Trophoblast cell (in vitro differentiated cells and primary cell): ENCODE results near the gene DPH6. TPM values are rescaled to one million over a fixed set of nuclear protein-coding genes. Genes with fewer than 3 reads are reported as not detected.
A peak's percentile ranks its signal among the peaks of the same experiment; 100 is the strongest.
"Not testable (repeated sequence)": the region's sequence is repeated elsewhere in the genome, so short reads cannot be mapped to it uniquely, and the experiment has no call there.

ENCODE experiments used
- DNase-seq, 2 donors: peaks; one replicate each; pipeline ENCODE4 v3.0.0-alpha.2; 2016
- H2AFZ ChIP-seq: 2 replicates; pipeline ENCODE4 v1.6.1; 2013; ENCODE audit warnings: low read length, moderate library complexity, mild to moderate bottlenecking; ENCODE audit not compliant: insufficient read depth, poor library complexity
- H2AK5ac ChIP-seq: 2 replicates; pipeline ENCODE4 v1.6.1; 2013; ENCODE audit warnings: mild to moderate bottlenecking, low read length
- H2BK120ac ChIP-seq: 2 replicates; pipeline ENCODE4 v1.6.1; 2013; ENCODE audit warnings: low read length, mild to moderate bottlenecking, moderate library complexity; ENCODE audit not compliant: insufficient read depth, poor library complexity
- H2BK12ac ChIP-seq: 2 replicates; pipeline ENCODE4 v1.6.1; 2013; ENCODE audit warnings: mild to moderate bottlenecking, low read length, moderate library complexity
- H2BK5ac ChIP-seq: 2 replicates; pipeline ENCODE4 v1.6.1; 2013; ENCODE audit warnings: low read length, low read depth, moderate library complexity, mild to moderate bottlenecking; ENCODE audit not compliant: poor library complexity
- H3K14ac ChIP-seq: 2 replicates; pipeline ENCODE4 v1.6.1; 2013; ENCODE audit warnings: mild to moderate bottlenecking, low read length
- H3K18ac ChIP-seq: 2 replicates; pipeline ENCODE4 v1.6.1; 2013; ENCODE audit warnings: mild to moderate bottlenecking, low read length
- H3K23ac ChIP-seq: 2 replicates; pipeline ENCODE4 v1.6.1; 2013; ENCODE audit warnings: low read length
- H3K27ac ChIP-seq: 2 replicates; pipeline ENCODE4 v1.5.1; 2013; ENCODE audit warnings: low read depth, mild to moderate bottlenecking, inconsistent platforms, low read length, moderate library complexity
- H3K27me3 ChIP-seq: 2 replicates; pipeline ENCODE4 v1.6.1; 2013; ENCODE audit warnings: inconsistent platforms, mild to moderate bottlenecking, low read length, moderate library complexity; ENCODE audit not compliant: insufficient read depth
- H3K36me3 ChIP-seq, 2 experiments: 1 replicate in 1 of 2; 2 replicates in 1 of 2; pipeline ENCODE4 v1.6.1; 2013; ENCODE audit warnings: low read length in 2 of 2, mild to moderate bottlenecking in 2 of 2, moderate library complexity in 1 of 2; ENCODE audit not compliant: insufficient read depth in 2 of 2, control insufficient read depth in 1 of 2
- H3K4ac ChIP-seq: 2 replicates; pipeline ENCODE4 v1.6.1; 2013; ENCODE audit warnings: low read depth, mild to moderate bottlenecking, low read length, moderate library complexity
- H3K4me1 ChIP-seq, 2 experiments: 1 replicate in 1 of 2; 2 replicates in 1 of 2; pipeline ENCODE4 v1.6.1; 2013; ENCODE audit warnings: low read length in 2 of 2, mild to moderate bottlenecking in 2 of 2, moderate library complexity in 1 of 2; ENCODE audit not compliant: insufficient read depth in 2 of 2, control insufficient read depth in 1 of 2
- H3K4me2 ChIP-seq: 2 replicates; pipeline ENCODE4 v1.6.1; 2013; ENCODE audit warnings: inconsistent platforms, mild to moderate bottlenecking, low read length, moderate library complexity
- H3K4me3 ChIP-seq: 2 replicates; pipeline ENCODE4 v1.5.1; 2013; ENCODE audit warnings: mild to moderate bottlenecking, low read depth, low read length, inconsistent platforms
- H3K79me1 ChIP-seq: one replicate; pipeline ENCODE4 v1.6.1; 2013; ENCODE audit warnings: low read length
- H3K79me2 ChIP-seq: 2 replicates; pipeline ENCODE4 v1.6.1; 2013; ENCODE audit warnings: low read length, mild to moderate bottlenecking; ENCODE audit not compliant: control insufficient read depth, insufficient read depth, poor library complexity
- H3K9ac ChIP-seq: 2 replicates; pipeline ENCODE4 v1.6.1; 2013; ENCODE audit warnings: mild to moderate bottlenecking, low read length
- H3K9me3 ChIP-seq: 2 replicates; pipeline ENCODE4 v1.6.1; 2013; ENCODE audit warnings: low read depth, mild to moderate bottlenecking, control low read depth, inconsistent platforms, low read length; ENCODE audit not compliant: insufficient read depth
- H4K12ac ChIP-seq: 2 replicates; pipeline ENCODE4 v1.6.1; 2013; ENCODE audit warnings: low read depth, mild to moderate bottlenecking, low read length, moderate library complexity
- H4K8ac ChIP-seq: 2 replicates; pipeline ENCODE4 v1.6.1; 2013; ENCODE audit warnings: low read depth, mild to moderate bottlenecking, low read length, moderate library complexity
- H4K91ac ChIP-seq: one replicate; pipeline ENCODE4 v1.6.1; 2013; ENCODE audit warnings: low read depth, mild to moderate bottlenecking, low read length, moderate library complexity
- WGBS: extraction: QIAGEN DNeasy Blood & Tissue Kit; methylation state at CpG from one replicate; pipeline ENCODE4 v1.1.7; 2013; ENCODE audit warnings: missing lambda C conversion rate; ENCODE audit not compliant: insufficient read length, insufficient coverage; ENCODE audit errors: extremely low coverage; 5-methylcytosine and 5-hydroxymethylcytosine counted together
- polyA plus RNA-seq: library from polyadenylated mRNA; stranded (reverse); fragments of 200-250 nt; gene quantifications from 2 replicates; pipeline ENCODE4 v1.2.3, GENCODE V29; 2013

DPH6 gene
- polyA plus RNA-seq, result 4.1 and 4.5 TPM in 2 replicates

- peak within 1 kb of the TSS; percentile 94 for H2BK120ac ChIP-seq
Observed at GRCh38 chr15:35545824-35546510, at the start of gene DPH6. DPH6 (minus strand) TSS chr15:35546165; CDS start chr15:35546141, 24 bp downstream.

DNA sequence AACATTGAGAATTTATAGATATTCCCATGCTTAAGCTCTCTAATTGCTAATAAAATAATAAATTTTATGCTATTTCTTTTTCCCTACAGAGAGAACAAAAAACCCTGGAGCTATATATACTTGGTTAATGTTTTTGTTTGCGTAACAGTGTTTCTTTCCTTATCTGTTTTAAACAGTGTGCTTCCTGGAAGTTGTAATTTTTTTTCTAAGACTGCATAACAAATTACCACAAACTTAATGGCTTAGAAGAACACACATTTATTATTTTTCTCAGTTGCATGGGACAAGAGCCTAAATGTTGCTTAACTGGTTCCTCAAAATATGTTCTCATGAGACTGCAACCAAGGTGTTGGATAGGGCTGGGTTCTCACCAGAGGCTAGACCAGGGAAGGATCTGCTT lies 49.7 kb upstream of the DPH6 start:
- H3K79me1 ChIP-seq, result no peaks in the 10 kb centered on the region
- H4K8ac ChIP-seq, result no peak overlapping the region
- no peak overlapping the region for H3K27ac ChIP-seq
- H3K36me3 ChIP-seq, result no peaks in the 10 kb centered on the region
- H3K79me2 ChIP-seq, result no peaks in the 10 kb centered on the region
- H2AFZ ChIP-seq, result no peak overlapping the region
- H2BK120ac ChIP-seq, result no peak overlapping the region
- no peaks in the 10 kb centered on the region for H3K27me3 ChIP-seq
- H4K91ac ChIP-seq, result no peak overlapping the region
- no peak overlapping the region for H3K9ac ChIP-seq
- no peak overlapping the region for H3K4me2 ChIP-seq
- no CpG with 5 or more reads among the region's 1 CpG for WGBS
- DNase-seq, result peak in 1 of 2 donors; percentile 13
- no peaks in the 10 kb centered on the region for H3K9me3 ChIP-seq
- no peak overlapping the region for H2BK5ac ChIP-seq
- no peak overlapping the region for H3K4me3 ChIP-seq
- H2AK5ac ChIP-seq, result no peak overlapping the region
- no peak overlapping the region for H3K14ac ChIP-seq
- no peak overlapping the region for H4K12ac ChIP-seq
- H3K4ac ChIP-seq, result no peak overlapping the region
- H2BK12ac ChIP-seq, result no peak overlapping the region
- H3K18ac ChIP-seq, result no peak overlapping the region
- no peak overlapping the region for H3K23ac ChIP-seq
- no peaks in the 10 kb centered on the region for H3K4me1 ChIP-seq

More at GRCh38 chr15:35545824-35546510, at the start of gene DPH6:
- Histone ChIP-seq H3K36me3 (no peaks in the 10 kb centered on the region), H3K14ac (peak within 1 kb of the TSS; percentile 88), H3K23ac (no peak within 1 kb of the TSS), H4K12ac (peak within 1 kb of the TSS; percentile 76), H2BK5ac (peak within 1 kb of the TSS; percentile 92), H4K8ac (peak within 1 kb of the TSS; percentile 96), H3K27me3 (no peaks in the 10 kb centered on the region), H3K4me3 (peak within 1 kb of the TSS; percentile 80), H3K4ac (peak within 1 kb of the TSS; percentile 69), H3K4me1 (peaks cover 0 to 3% of the 10 kb centered on the region in 2 experiments), H4K91ac (peak within 1 kb of the TSS; percentile 94), H3K79me1 (peaks cover 14% of the 10 kb centered on the region), H3K18ac (peak within 1 kb of the TSS; percentile 97), H2AFZ (peak within 1 kb of the TSS; percentile 89), H2AK5ac (no peak within 1 kb of the TSS), H2BK12ac (peak within 1 kb of the TSS; percentile 7), H3K27ac (peak within 1 kb of the TSS; percentile 95), H3K4me2 (peak within 1 kb of the TSS; percentile 81), H3K79me2 (peaks cover 5% of the 10 kb centered on the region), H3K9ac (peak within 1 kb of the TSS; percentile 84), H3K9me3 (no peaks in the 10 kb centered on the region)
- no CpG with 5 or more reads among the region's 66 CpGs for WGBS
- DNase-seq, result peak; percentile 76 to 84

DNA sequence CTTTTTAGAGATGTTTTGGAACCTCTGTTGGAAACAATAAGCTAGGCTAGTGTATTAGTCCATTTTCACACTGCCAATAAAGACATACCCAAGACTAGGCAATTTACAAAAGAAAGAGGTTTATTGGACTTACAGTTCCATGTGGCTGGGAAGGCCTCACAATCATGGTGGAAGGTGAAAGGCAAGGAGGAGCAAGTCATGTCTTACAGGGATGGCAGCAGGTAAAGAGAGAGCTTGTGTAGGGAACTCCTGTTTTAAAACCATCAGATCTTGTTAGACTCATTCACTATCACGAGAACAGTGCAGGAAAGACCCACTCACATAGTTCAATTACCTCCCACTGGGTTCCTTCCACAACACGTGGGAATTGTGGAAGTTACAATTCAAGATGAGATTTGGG lies 46.0 kb upstream of the DPH6 start:
- H2BK5ac ChIP-seq, H3K27me3 ChIP-seq, H3K23ac ChIP-seq, H4K91ac ChIP-seq, H2AFZ ChIP-seq, H4K12ac ChIP-seq, H2AK5ac ChIP-seq, H3K4me2 ChIP-seq, H3K18ac ChIP-seq, H3K27ac ChIP-seq, H3K14ac ChIP-seq, H3K9ac ChIP-seq, H4K8ac ChIP-seq, H2BK120ac ChIP-seq, DNase-seq, H3K4me3 ChIP-seq, H3K9me3 ChIP-seq, H3K4ac ChIP-seq, H3K36me3 ChIP-seq, H2BK12ac ChIP-seq, H3K79me1 ChIP-seq, H3K4me1 ChIP-seq, H3K79me2 ChIP-seq: not testable (repeated sequence)
- WGBS, result no CpG with 5 or more reads among the region's 2 CpGs

GRCh38 chr15:35583863-35584528 lies 38.0 kb upstream of the DPH6 start:
- no peak overlapping the region for H4K12ac ChIP-seq
- H2BK12ac ChIP-seq, result no peak overlapping the region
- H4K91ac ChIP-seq, result no peak overlapping the region
- no peak overlapping the region for H2BK120ac ChIP-seq
- no peak overlapping the region for H3K27ac ChIP-seq
- H3K27me3 ChIP-seq, result no peaks in the 10 kb centered on the region
- no peaks in the 10 kb centered on the region for H3K79me2 ChIP-seq
- no peak overlapping the region for H3K14ac ChIP-seq
- H2AK5ac ChIP-seq, result no peak overlapping the region
- no peaks in the 10 kb centered on the region for H3K9me3 ChIP-seq
- no peak overlapping the region for H3K4me2 ChIP-seq
- no peak overlapping the region for H3K23ac ChIP-seq
- H3K4me3 ChIP-seq, result no peak overlapping the region
- H3K36me3 ChIP-seq, result no peaks in the 10 kb centered on the region
- no peak overlapping the region for H2BK5ac ChIP-seq
- no peak overlapping the region for H3K9ac ChIP-seq
- no peaks in the 10 kb centered on the region for H3K4me1 ChIP-seq
- H4K8ac ChIP-seq, result no peak overlapping the region
- H3K79me1 ChIP-seq, result no peaks in the 10 kb centered on the region
- H3K4ac ChIP-seq, result no peak overlapping the region
- no peak overlapping the region for H3K18ac ChIP-seq
- H2AFZ ChIP-seq, result no peak overlapping the region
- no peak for DNase-seq
- no CpG with 5 or more reads among the region's 1 CpG for WGBS
